HEK293T (cell line): ENCODE results near the gene PCDH9.

ENCODE experiments used
- ARNT ChIP-seq: fragments of 450-650 bp; IDR thresholded peaks from 2 replicates; pipeline ENCODE4 v1.6.1; 2017; ENCODE audit warnings: mild to moderate bottlenecking
- BHLHE40 ChIP-seq: fragments of 450-650 bp; IDR thresholded peaks from 2 replicates; pipeline ENCODE4 v1.6.1; 2016; ENCODE audit warnings: mild to moderate bottlenecking, moderate library complexity, borderline replicate concordance
- FOXK2 ChIP-seq: fragments of 450-650 bp; IDR thresholded peaks from 2 replicates; pipeline ENCODE4 v1.6.1; 2016; ENCODE audit warnings: mild to moderate bottlenecking
- FOXM1 ChIP-seq: fragments of 450-650 bp; IDR thresholded peaks from 2 replicates; pipeline ENCODE4 v1.6.1; 2017; ENCODE audit warnings: mild to moderate bottlenecking, borderline replicate concordance
- HDGF ChIP-seq: fragments of 450-650 bp; IDR thresholded peaks from 2 replicates; pipeline ENCODE4 v1.6.1; 2017; ENCODE audit warnings: antibody characterized with exemption, borderline replicate concordance
- NFRKB ChIP-seq: fragments of 450-650 bp; IDR thresholded peaks from 2 replicates; pipeline ENCODE4 v1.6.1; 2016; ENCODE audit warnings: mild to moderate bottlenecking, moderate library complexity
- PKNOX1 ChIP-seq: fragments of 450-650 bp; IDR thresholded peaks from 2 replicates; pipeline ENCODE4 v1.6.1; 2016
- ZNF384 ChIP-seq: fragments of 450-650 bp; IDR thresholded peaks from 2 replicates; pipeline ENCODE4 v1.6.1; 2016

- TF ChIP-seq BHLHE40: no peak
- TF ChIP-seq FOXK2: no peak
- TF ChIP-seq NFRKB: no peak
- no peak for TF ChIP-seq ARNT
- no peak for TF ChIP-seq HDGF
- TF ChIP-seq FOXM1: no peak
- no peak for TF ChIP-seq ZNF384
- TF ChIP-seq PKNOX1: no peak
Observed at GRCh38 chr13:66461021-66461420, 769.1 kb downstream of the PCDH9 start.
